ENCODE data around the gene EPS15.
A peak's percentile ranks its signal among the peaks of the same experiment; 100 is the strongest.
"Not testable (repeated sequence)": the region's sequence is repeated elsewhere in the genome, so short reads cannot be mapped to it uniquely, and the experiment has no call there.

EPS15 gene

GRCh38 chr1:51519048-51519864, at the start of gene EPS15:
EPS15 (minus strand) TSS chr1:51519266; CDS start chr1:51519231, 35 bp downstream.
- peak; percentile 92 for DNase-seq
- ATAC-seq: peak; percentile 87

- DNase-seq (no peak), ATAC-seq (no peak)
Measured at GRCh38 chr1:51568231-51568935, 49.3 kb upstream of the EPS15 start.

- ATAC-seq (no peak), DNase-seq (no peak)
Measured at GRCh38 chr1:51567653-51568052, 48.6 kb upstream of the EPS15 start.

- DNase-seq (no peak), ATAC-seq (no peak)
Measured at GRCh38 chr1:51566260-51566659, 47.2 kb upstream of the EPS15 start.

GRCh38 chr1:51565009-51565408, 45.9 kb upstream of the EPS15 start:
- DNase-seq: no peak

GRCh38 chr1:51564124-51564523, 45.1 kb upstream of the EPS15 start:
- peak; percentile 62 for ATAC-seq
- DNase-seq: no peak

More at GRCh38 chr1:51565009-51565408, 45.9 kb upstream of the EPS15 start:
- no peak for ATAC-seq

- ATAC-seq (no peak), DNase-seq (no peak)
Measured at GRCh38 chr1:51561702-51562101, 42.6 kb upstream of the EPS15 start.

GRCh38 chr1:51560895-51561294, 41.8 kb upstream of the EPS15 start:
- not testable (repeated sequence) for ATAC-seq, DNase-seq

GRCh38 chr1:51560034-51560433, 41.0 kb upstream of the EPS15 start:
- ATAC-seq (no peak), DNase-seq (no peak)

- ATAC-seq (no peak), DNase-seq (no peak)
Measured at GRCh38 chr1:51559501-51559900, 40.4 kb upstream of the EPS15 start.

GRCh38 chr1:51559064-51559500, 40.0 kb upstream of the EPS15 start:
- DNase-seq: no peak
- ATAC-seq: no peak

- ATAC-seq: peak; percentile 59
Measured at GRCh38 chr1:51558375-51558924, 39.4 kb upstream of the EPS15 start.

GRCh38 chr1:51557168-51557567, 38.1 kb upstream of the EPS15 start:
- DNase-seq (no peak), ATAC-seq (no peak)

More at GRCh38 chr1:51558375-51558924, 39.4 kb upstream of the EPS15 start:
- DNase-seq: no peak

- DNase-seq (no peak), ATAC-seq (no peak)
Measured at GRCh38 chr1:51555866-51556619, 37.0 kb upstream of the EPS15 start.

- no peak for DNase-seq
Measured at GRCh38 chr1:51553911-51554310, 34.8 kb upstream of the EPS15 start.

GRCh38 chr1:51552929-51553807, 34.1 kb upstream of the EPS15 start:
- ATAC-seq: no peak
- no peak for DNase-seq

More at GRCh38 chr1:51553911-51554310, 34.8 kb upstream of the EPS15 start:
- no peak for ATAC-seq

- ATAC-seq: peak; percentile 57
- DNase-seq: no peak
Measured at GRCh38 chr1:51551848-51552296, 32.8 kb upstream of the EPS15 start.

- ATAC-seq (no peak), DNase-seq (no peak)
Measured at GRCh38 chr1:51551081-51551480, 32.0 kb upstream of the EPS15 start.

- no peak for ATAC-seq
- DNase-seq: no peak
Measured at GRCh38 chr1:51549901-51550300, 30.8 kb upstream of the EPS15 start.

- no peak for ATAC-seq
- no peak for DNase-seq
Measured at GRCh38 chr1:51549016-51549619, 30.1 kb upstream of the EPS15 start.

- ATAC-seq (no peak), DNase-seq (no peak)
Measured at GRCh38 chr1:51543858-51544257, 24.8 kb upstream of the EPS15 start.

All from stimulated activated naive CD8-positive, alpha-beta T cell treated with anti-CD3 and anti-CD28 coated beads, Interleukin-15, Interleukin-2, amounts not matched to agents 100 U/mL and 50 U/mL, for 24 hours (primary cell).